ENCODE data around the gene SORBS2. TPM values are rescaled to one million over a fixed set of nuclear protein-coding genes. Genes with fewer than 3 reads are reported as not detected.

The SORBS2 gene
- polyA plus RNA-seq, 2 of the 4 experiments (the other 2 are of a cell fraction) = 0.23 to 0.90 TPM

- Histone ChIP-seq H3K4me1 (no peaks in the 10 kb centered on the region), H3K4me2 (no peak overlapping the region), H3K4me3 (no peak overlapping the region), H3K9me3 (no peaks in the 10 kb centered on the region), H3K27ac (no peak overlapping the region)
- ChIA-PET POLR2A (no interaction called here), CTCF (interaction anchor here (2.5 to 2.7 kb wide), 2 partner anchors 9 to 12 kb away, joined by 8 to 16 read pairs; no protein-coding TSS in a partner anchor)
- 16% methylated on average over 1 of the region's 1 CpG for WGBS (ENCODE audit: missing lambda C conversion rate)
- ATAC-seq = no peak
- no peak for FAIRE-seq
- TF ChIP-seq HOXB13 (CRISPR knock-in tag; IDR thresholded peaks at IDR 0.05; ENCODE audit: low read depth) (no peak), MAFK (IDR thresholded peaks at IDR 0.05; ENCODE audit: partially characterized antibody) (peak; percentile 6)
- DNase-seq (ENCODE audit: low read depth in 1 of 2, low spot score in 1 of 2) = no peak
These were observed 226.8 kb downstream of the SORBS2 start for GRCh38 chr4:185585211-185585610.

GRCh38 chr4:185583813-185584212 is 228.2 kb downstream of the SORBS2 start:
- TF ChIP-seq CTCF (IDR thresholded peaks at IDR 0.05) (no peak), BHLHE40 (IDR thresholded peaks at IDR 0.05; ENCODE audit: low read depth, low read length) (no peak), NFE2L2 (conservative IDR thresholded peaks at IDR 0.05; ENCODE audit: low read length) (no peak), ESRRA (IDR thresholded peaks at IDR 0.05; ENCODE audit: borderline replicate concordance, low read length) (no peak), BCL3 (IDR thresholded peaks at IDR 0.05) (no peak), EHF (CRISPR knock-in tag; IDR thresholded peaks at IDR 0.05) (no peak), PHF8 (IDR thresholded peaks at IDR 0.05; ENCODE audit: borderline replicate concordance, low read depth) (no peak), FOXS1 (CRISPR knock-in tag; IDR thresholded peaks at IDR 0.05) (no peak), PBX3 (IDR thresholded peaks at IDR 0.05) (no peak), RARB (CRISPR knock-in tag; IDR thresholded peaks at IDR 0.05) (no peak)
- Histone ChIP-seq H3K4me1 (no peaks in the 10 kb centered on the region), H3K4me2 (no peak overlapping the region), H3K4me3 (no peak overlapping the region), H3K9me3 (no peaks in the 10 kb centered on the region), H3K27ac (no peak overlapping the region)
- ChIA-PET POLR2A (no interaction called here), CTCF (interaction anchor here (2.5 to 2.7 kb wide), 2 partner anchors 10 to 13 kb away, joined by 8 to 16 read pairs; no protein-coding TSS in a partner anchor)
- FAIRE-seq (no peak), DNase-seq (ENCODE audit: low read depth in 1 of 2, low spot score in 1 of 2) (no peak), ATAC-seq (no peak)
- WGBS (ENCODE audit: missing lambda C conversion rate) = 94% methylated on average over 1 of the region's 1 CpG

- no peak overlapping the region for H3K4me2 ChIP-seq
- TF ChIP-seq KDM1A (IDR thresholded peaks at IDR 0.05; ENCODE audit: low read depth) (no peak), CHD2 (IDR thresholded peaks at IDR 0.05; ENCODE audit: low read length, partially characterized antibody) (no peak)
- ChIA-PET POLR2A (no interaction called here), CTCF (interaction anchor here (2.5 kb wide), 1 partner anchor 11 kb away, joined by 8 read pairs; no protein-coding TSS in a partner anchor)
- H3K27ac ChIP-seq = no peak overlapping the region
- no peak for DNase-seq (ENCODE audit: low read depth in 1 of 2, low spot score in 1 of 2)
- no peaks in the 10 kb centered on the region for H3K9me3 ChIP-seq
- 63% methylated on average over 7 of the region's 7 CpGs for WGBS (ENCODE audit: missing lambda C conversion rate)
- H3K4me1 ChIP-seq = no peaks in the 10 kb centered on the region
- no peak for FAIRE-seq
- no peak overlapping the region for H3K4me3 ChIP-seq
- no peak for ATAC-seq
These were observed 229.2 kb downstream of the SORBS2 start for GRCh38 chr4:185582651-185583400.

GRCh38 chr4:185580699-185581098 is 231.3 kb downstream of the SORBS2 start:
- CTCF ChIA-PET = no interaction called here
- FAIRE-seq = no peak
- ATAC-seq = no peak

More at GRCh38 chr4:185580699-185581098, 231.3 kb downstream of the SORBS2 start:
- Histone ChIP-seq H3K9me3 (no peaks in the 10 kb centered on the region), H3K4me2 (no peak overlapping the region), H3K27ac (no peak overlapping the region), H3K4me3 (no peak overlapping the region), H3K4me1 (no peaks in the 10 kb centered on the region)
- no peak for DNase-seq (ENCODE audit: low read depth in 1 of 2, low spot score in 1 of 2)
- POLR2A ChIA-PET = no interaction called here
- WGBS (ENCODE audit: missing lambda C conversion rate) = 63% methylated on average over 8 of the region's 12 CpGs
- no peak for TF ChIP-seq MAX (IDR thresholded peaks at IDR 0.05)
- no peak for TF ChIP-seq GATA3 (IDR thresholded peaks at IDR 0.05; ENCODE audit: borderline replicate concordance)
- TF ChIP-seq PHF8 (IDR thresholded peaks at IDR 0.05; ENCODE audit: borderline replicate concordance, low read depth) = no peak
- no peak for TF ChIP-seq KDM5A (IDR thresholded peaks at IDR 0.05)
